PC-3 (cell line): ENCODE data around the gene SWT1.
"Not testable (repeated sequence)": the region's sequence is repeated elsewhere in the genome, so short reads cannot be mapped to it uniquely, and the experiment has no call there.

Source experiments
- CTCF ChIP-seq: fragments of 300-600 bp; sonication (generic); conservative IDR thresholded peaks from 2 replicates; pipeline ENCODE4 v1.5.1; 2017; ENCODE audit warnings: antibody characterized with exemption, low read depth, mild to moderate bottlenecking, low read length
- EZH2 ChIP-seq: fragments of 300-600 bp; sonication (generic); IDR thresholded peaks from one replicate; pipeline ENCODE4 v1.6.1; 2017; ENCODE audit warnings: antibody characterized with exemption, mild to moderate bottlenecking, low read length; ENCODE audit not compliant: unreplicated experiment
- EZH2phosphoT487 ChIP-seq: fragments of 300-600 bp; sonication (generic); IDR thresholded peaks from 2 replicates; pipeline ENCODE4 v1.6.1; 2018; ENCODE audit warnings: mild to moderate bottlenecking, antibody characterized with exemption, low read length, borderline replicate concordance

DNA sequence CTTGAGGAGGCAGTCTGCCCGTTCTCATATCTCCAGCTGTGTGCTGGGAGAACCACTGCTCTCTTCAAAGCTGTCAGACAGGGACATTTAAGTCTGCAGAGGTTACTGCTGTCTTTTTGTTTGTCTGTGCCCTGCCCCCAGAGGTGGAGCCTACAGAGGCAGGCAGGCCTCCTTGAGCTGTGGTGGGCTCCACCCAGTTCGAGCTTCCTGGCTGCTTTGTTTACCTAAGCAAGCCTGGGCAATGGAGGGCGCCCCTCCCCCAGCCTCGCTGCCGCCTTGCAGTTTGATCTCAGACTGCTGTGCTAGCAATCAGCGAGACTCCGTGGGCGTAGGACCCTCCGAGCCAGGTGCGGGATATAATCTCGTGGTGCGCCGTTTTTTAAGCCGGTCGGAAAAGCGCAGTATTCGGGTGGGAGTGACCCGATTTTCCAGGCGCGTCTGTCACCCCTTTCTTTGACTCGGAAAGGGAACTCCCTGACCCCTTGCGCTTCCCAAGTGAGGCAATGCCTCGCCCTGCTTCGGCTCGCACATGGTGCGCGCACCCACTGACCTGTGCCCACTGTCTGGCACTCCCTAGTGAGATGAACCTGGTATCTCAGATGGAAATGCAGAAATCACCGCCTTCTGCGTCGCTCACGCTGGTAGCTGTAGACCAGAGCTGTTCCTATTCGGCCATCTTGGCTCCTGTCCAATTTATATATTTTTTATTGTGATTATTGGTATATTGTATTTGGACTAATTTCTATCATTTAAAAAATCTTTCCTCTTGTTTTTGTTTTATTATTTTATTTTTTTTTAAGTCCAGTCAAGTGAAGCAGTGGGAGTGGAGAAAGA, 100.4 kb downstream of the SWT1 start:
- not testable (repeated sequence) for TF ChIP-seq EZH2, CTCF, EZH2phosphoT487
